ENCODE data around the gene TECPR2.

DNA sequence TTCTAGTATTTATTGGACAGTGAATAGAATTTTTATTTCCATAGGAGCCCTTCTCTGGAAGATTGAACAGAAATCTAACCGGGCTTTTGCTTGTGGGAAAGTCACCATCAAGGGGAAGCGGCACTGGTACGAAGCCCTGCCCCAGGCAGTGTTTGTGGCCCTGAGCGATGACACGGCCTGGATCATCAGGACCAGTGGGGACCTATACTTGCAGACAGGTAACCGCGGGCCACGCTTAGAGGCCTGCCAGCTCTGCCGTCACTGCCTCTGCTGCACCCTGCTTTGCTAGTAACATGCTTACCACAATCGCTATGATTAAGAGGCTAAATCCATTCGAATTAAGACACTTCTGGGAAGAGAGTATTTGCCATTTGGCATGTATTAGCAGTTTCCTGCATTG, 77.7 kb downstream of the TECPR2 start:
- TF ChIP-seq SMC3 (IDR thresholded peaks at IDR 0.05; ENCODE audit: borderline replicate concordance, low read length) (no peak), CTCF (IDR thresholded peaks at IDR 0.05 in 2 of 3, conservative IDR thresholded peaks at IDR 0.05 in 1 of 3; ENCODE audit: control insufficient read depth in 2 of 3, extremely low read depth in 1 of 3, insufficient read depth in 1 of 3, low read depth in 3 of 3, low read length in 3 of 3) (no peak), CREM (IDR thresholded peaks at IDR 0.05; ENCODE audit: low read depth) (no peak), POLR2A (IDR thresholded peaks at IDR 0.05; ENCODE audit: low read depth, low read length) (no peak), E2F4 (IDR thresholded peaks at IDR 0.05; ENCODE audit: low read depth, low read length) (no peak), KDM1A (IDR thresholded peaks at IDR 0.05; ENCODE audit: borderline replicate concordance) (no peak), MAX (IDR thresholded peaks at IDR 0.05; ENCODE audit: low read depth, low read length) (no peak), NRF1 (conservative IDR thresholded peaks at IDR 0.05; ENCODE audit: low read depth, low read length) (no peak), ZNF274 (IDR thresholded peaks at IDR 0.05; ENCODE audit: insufficient read depth, insufficient read length) (no peak), ZBTB33 (IDR thresholded peaks at IDR 0.05) (no peak), MYC (IDR thresholded peaks at IDR 0.05; ENCODE audit: insufficient read depth, insufficient read length, insufficient replicate concordance, low read length, severe bottlenecking) (no peak)
- TF ChIP-seq, protein P1, sequence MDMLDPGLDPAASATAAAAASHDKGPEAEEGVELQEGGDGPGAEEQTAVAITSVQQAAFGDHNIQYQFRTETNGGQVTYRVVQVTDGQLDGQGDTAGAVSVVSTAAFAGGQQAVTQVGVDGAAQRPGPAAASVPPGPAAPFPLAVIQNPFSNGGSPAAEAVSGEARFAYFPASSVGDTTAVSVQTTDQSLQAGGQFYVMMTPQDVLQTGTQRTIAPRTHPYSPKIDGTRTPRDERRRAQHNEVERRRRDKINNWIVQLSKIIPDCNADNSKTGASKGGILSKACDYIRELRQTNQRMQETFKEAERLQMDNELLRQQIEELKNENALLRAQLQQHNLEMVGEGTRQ (IDR thresholded peaks at IDR 0.05; ENCODE audit: borderline replicate concordance, low read depth, low read length) = no peak

Measured in GM12878 (cell line).